Measurements from ENCODE around the gene DTD1. TPM values are rescaled to one million over a fixed set of nuclear protein-coding genes. Genes with fewer than 3 reads are reported as not detected.

DTD1 gene
- polyA plus RNA-seq, 3 donors, result 20.6 to 25.9 (median 24.5) TPM

GRCh38 chr20:18611492-18611891 lies 23.6 kb downstream of the DTD1 start:
- WGBS, 3 donors, result 83 to 90% (median 85%) methylated on average over 8 of the region's 8 CpGs
- no peak overlapping the region for H3K27ac ChIP-seq (ENCODE audit: low read depth, low read length)

GRCh38 chr20:18613553-18613952 lies 25.7 kb downstream of the DTD1 start:
- no peak overlapping the region for H3K27ac ChIP-seq (ENCODE audit: low read depth, low read length)
- WGBS, 3 donors, result 84 to 85% (median 84%) methylated on average over 2 of the region's 2 CpGs

- WGBS, 3 donors, result 94 to 98% (median 96%) methylated on average over 5 of the region's 5 CpGs
- H3K27ac ChIP-seq (ENCODE audit: low read depth, low read length), result no peak overlapping the region
Observed at GRCh38 chr20:18614244-18614643, 26.4 kb downstream of the DTD1 start.

- no peak overlapping the region for H3K27ac ChIP-seq (ENCODE audit: low read depth, low read length)
- WGBS, 3 donors, result 68 to 78% (median 72%) methylated on average over 5 of the region's 5 CpGs
Observed at GRCh38 chr20:18615020-18615650, 27.3 kb downstream of the DTD1 start.

GRCh38 chr20:18621004-18621403 lies 33.1 kb downstream of the DTD1 start:
- 85 to 92% (median 92%) methylated on average over 5 of the region's 5 CpGs for WGBS, 3 donors
- no peak overlapping the region for H3K27ac ChIP-seq (ENCODE audit: low read depth, low read length)

- 83 to 95% (median 85%) methylated on average over 9 to 14 of the region's 14 CpGs for WGBS, 3 donors
- no peak overlapping the region for H3K27ac ChIP-seq (ENCODE audit: low read depth, low read length)
Observed at GRCh38 chr20:18623156-18623910, 35.5 kb downstream of the DTD1 start.

GRCh38 chr20:18624948-18625347 lies 37.1 kb downstream of the DTD1 start:
- no peak overlapping the region for H3K27ac ChIP-seq (ENCODE audit: low read depth, low read length)
- 59 to 92% (median 77%) methylated on average over 2 of the region's 2 CpGs for WGBS, 3 donors

GRCh38 chr20:18625907-18626655 lies 38.2 kb downstream of the DTD1 start:
- no peak overlapping the region for H3K27ac ChIP-seq (ENCODE audit: low read depth, low read length)
- WGBS, 3 donors, result 81 to 94% (median 92%) methylated on average over 6 of the region's 6 CpGs

- no peak overlapping the region for H3K27ac ChIP-seq (ENCODE audit: low read depth, low read length)
- 80 to 89% (median 85%) methylated on average over 11 of the region's 11 CpGs for WGBS, 3 donors
Observed at GRCh38 chr20:18628330-18628920, 40.6 kb downstream of the DTD1 start.

- H3K27ac ChIP-seq (ENCODE audit: low read depth, low read length), result no peak overlapping the region
- 19 to 21% (median 20%) methylated on average over 7 of the region's 7 CpGs for WGBS, 3 donors
Observed at GRCh38 chr20:18632196-18632789, 44.4 kb downstream of the DTD1 start.

- H3K27ac ChIP-seq (ENCODE audit: low read depth, low read length), result no peak overlapping the region
- WGBS, 3 donors, result 75 to 98% (median 82%) methylated on average over 2 of the region's 2 CpGs
Observed at GRCh38 chr20:18633411-18633810, 45.6 kb downstream of the DTD1 start.

GRCh38 chr20:18634501-18634900 lies 46.6 kb downstream of the DTD1 start:
- WGBS, 3 donors, result 75 to 94% (median 92%) methylated on average over 5 of the region's 5 CpGs
- H3K27ac ChIP-seq (ENCODE audit: low read depth, low read length), result no peak overlapping the region

- H3K27ac ChIP-seq (ENCODE audit: low read depth, low read length), result no peak overlapping the region
- 92 to 100% (median 95%) methylated on average over 1 of the region's 1 CpG for WGBS, 3 donors
Observed at GRCh38 chr20:18635380-18635779, 47.5 kb downstream of the DTD1 start.

- 83 to 91% (median 83%) methylated on average over 5 of the region's 5 CpGs for WGBS, 3 donors
- H3K27ac ChIP-seq (ENCODE audit: low read depth, low read length), result no peak overlapping the region
Observed at GRCh38 chr20:18637224-18637623, 49.4 kb downstream of the DTD1 start.

- H3K27ac ChIP-seq (ENCODE audit: low read depth, low read length), result no peak overlapping the region
- WGBS, 3 donors, result 90 to 91% (median 91%) methylated on average over 2 of the region's 2 CpGs
Observed at GRCh38 chr20:18638768-18639167, 50.9 kb downstream of the DTD1 start.

- H3K27ac ChIP-seq (ENCODE audit: low read depth, low read length), result no peak overlapping the region
- 66 to 85% (median 77%) methylated on average over 9 of the region's 9 CpGs for WGBS, 3 donors
Observed at GRCh38 chr20:18639501-18639979, 51.7 kb downstream of the DTD1 start.

GRCh38 chr20:18645196-18645745 lies 57.4 kb downstream of the DTD1 start:
- no peak overlapping the region for H3K27ac ChIP-seq (ENCODE audit: low read depth, low read length)
- 78 to 94% (median 90%) methylated on average over 3 of the region's 3 CpGs for WGBS, 3 donors

GRCh38 chr20:18645851-18646250 lies 58.0 kb downstream of the DTD1 start:
- 88 to 99% (median 92%) methylated on average over 6 of the region's 6 CpGs for whole genome bisulfite sequencing, 3 donors
- no peak overlapping the region for H3K27ac ChIP-seq (ENCODE audit: low read depth, low read length)

All from adipose tissue (tissue), 3 donors.